ENCODE results near the gene ASTN2. TPM values are rescaled to one million over a fixed set of nuclear protein-coding genes. Genes with fewer than 3 reads are reported as not detected.
"Not testable (repeated sequence)": the region's sequence is repeated elsewhere in the genome, so short reads cannot be mapped to it uniquely, and the experiment has no call there.

ASTN2 gene
- total RNA-seq, 2 donors from 2014 or later = 16.8 to 31.3 TPM

GRCh38 chr9:116716438-116716837, 698.4 kb downstream of the ASTN2 start:
- DNase-seq (no peak), ATAC-seq (no peak)
- intact Hi-C loops (cut with DNase I) = no loop called here

GRCh38 chr9:116715751-116716150, 699.1 kb downstream of the ASTN2 start:
- ATAC-seq = no peak
- DNase-seq = no peak
- intact Hi-C loops (cut with DNase I) = no loop called here

- DNase-seq = no peak
- no peak for ATAC-seq
- intact Hi-C loops (cut with DNase I) = no loop called here
Observed at GRCh38 chr9:116713271-116713670, 701.6 kb downstream of the ASTN2 start.

- no peak for DNase-seq
- no peak for ATAC-seq
- intact Hi-C loops (cut with DNase I) = no loop called here
Observed at GRCh38 chr9:116712781-116713180, 702.1 kb downstream of the ASTN2 start.

DNA sequence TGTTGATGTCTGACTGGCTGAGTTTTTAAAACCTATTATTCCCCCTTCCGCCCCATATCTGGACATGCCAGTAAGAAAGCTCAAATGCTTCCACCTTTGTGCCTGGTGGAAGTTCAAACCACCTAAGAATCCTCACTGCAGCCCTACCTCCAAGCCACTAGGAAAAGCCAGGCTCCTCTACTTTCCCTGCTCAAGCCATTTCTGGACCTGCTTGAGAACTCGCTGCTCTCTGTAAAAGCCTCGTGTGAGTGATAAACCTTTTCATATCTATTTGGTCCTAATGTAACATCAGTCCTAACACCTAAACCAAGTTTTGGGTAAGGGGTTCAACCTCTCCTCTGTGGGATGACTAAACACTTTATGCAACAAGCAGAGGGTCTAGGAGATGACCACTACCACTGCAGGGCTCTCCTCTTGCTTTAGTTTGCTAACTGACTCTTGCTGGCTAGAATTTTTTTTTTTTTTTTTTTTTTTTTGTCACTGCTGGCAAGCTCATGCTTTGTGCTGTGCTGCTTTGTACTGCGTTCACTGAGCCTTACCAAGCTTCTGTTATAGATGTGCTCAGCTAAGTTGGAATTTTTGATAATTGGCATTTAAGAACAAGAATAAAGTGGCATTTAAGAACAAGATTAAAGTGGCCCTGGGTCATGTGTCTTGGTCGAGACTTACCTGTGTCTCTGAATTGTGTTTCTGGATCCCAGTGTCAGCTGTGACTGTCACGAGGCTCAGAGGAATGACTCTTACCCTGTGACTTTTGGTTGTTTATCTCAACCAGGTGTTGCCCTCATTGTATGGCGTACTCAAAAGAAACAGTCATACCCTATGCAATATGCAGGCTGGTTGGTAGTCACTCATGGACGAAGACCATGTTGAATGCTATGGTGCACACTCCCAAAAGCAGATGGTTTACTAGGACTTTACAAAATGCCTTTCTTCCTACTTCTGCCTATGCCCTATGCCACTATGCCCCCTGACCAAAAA, 708.3 kb downstream of the ASTN2 start:
- DNase-seq (no peak), ATAC-seq (no peak)
- intact Hi-C loops (cut with DNase I) = no loop called here

- no peak for ATAC-seq
- intact Hi-C loops (cut with DNase I) = no loop called here
- no peak for DNase-seq
Observed at GRCh38 chr9:116705531-116705930, 709.3 kb downstream of the ASTN2 start.

DNA sequence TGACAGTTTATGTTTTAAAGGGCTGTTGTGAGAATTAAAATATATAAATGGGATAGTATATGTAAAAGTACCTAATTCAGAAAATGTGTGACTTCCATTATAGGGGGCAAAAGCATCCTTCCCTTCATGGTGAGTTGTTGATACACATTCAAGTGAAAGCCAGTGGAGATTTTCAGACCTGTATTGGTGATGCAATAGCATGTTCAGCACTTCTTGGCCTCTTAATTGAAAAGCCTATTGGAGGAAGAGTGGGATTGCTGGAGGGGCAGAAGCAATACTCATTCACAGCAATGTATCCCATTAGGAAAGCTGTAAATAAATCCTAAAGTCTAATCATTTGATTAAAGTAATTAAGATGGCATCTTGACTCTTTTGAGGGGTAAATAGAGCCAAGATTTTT, 710.4 kb downstream of the ASTN2 start:
- ATAC-seq = no peak
- intact Hi-C loops (cut with DNase I) = no loop called here

DNA sequence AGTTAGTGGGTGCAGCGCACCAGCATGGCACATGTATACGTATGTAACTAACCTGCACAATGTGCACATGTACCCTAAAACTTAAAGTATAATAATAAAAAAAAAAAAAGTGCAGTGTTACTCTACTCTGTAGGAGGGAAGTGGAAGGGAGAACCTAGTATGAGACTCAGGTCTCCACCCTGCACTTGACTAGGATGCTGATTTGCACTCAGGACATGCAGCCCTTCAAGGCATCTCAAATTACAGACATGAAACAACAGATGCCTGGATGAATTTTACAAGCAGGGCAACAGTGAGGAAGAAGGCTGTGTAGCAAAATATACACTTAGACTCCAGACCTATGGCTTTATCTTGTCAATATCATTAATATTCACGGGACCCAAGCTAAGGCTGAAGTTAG, 711.2 kb downstream of the ASTN2 start:
- DNase-seq (no peak), ATAC-seq (no peak)
- intact Hi-C loops (cut with DNase I) = no loop called here

More for the DNA sequence above, 710.4 kb downstream of the ASTN2 start:
- DNase-seq = no peak

GRCh38 chr9:116701940-116702642, 712.8 kb downstream of the ASTN2 start:
- intact Hi-C loops (cut with DNase I) = no loop called here
- DNase-seq = no peak
- no peak for ATAC-seq

DNA sequence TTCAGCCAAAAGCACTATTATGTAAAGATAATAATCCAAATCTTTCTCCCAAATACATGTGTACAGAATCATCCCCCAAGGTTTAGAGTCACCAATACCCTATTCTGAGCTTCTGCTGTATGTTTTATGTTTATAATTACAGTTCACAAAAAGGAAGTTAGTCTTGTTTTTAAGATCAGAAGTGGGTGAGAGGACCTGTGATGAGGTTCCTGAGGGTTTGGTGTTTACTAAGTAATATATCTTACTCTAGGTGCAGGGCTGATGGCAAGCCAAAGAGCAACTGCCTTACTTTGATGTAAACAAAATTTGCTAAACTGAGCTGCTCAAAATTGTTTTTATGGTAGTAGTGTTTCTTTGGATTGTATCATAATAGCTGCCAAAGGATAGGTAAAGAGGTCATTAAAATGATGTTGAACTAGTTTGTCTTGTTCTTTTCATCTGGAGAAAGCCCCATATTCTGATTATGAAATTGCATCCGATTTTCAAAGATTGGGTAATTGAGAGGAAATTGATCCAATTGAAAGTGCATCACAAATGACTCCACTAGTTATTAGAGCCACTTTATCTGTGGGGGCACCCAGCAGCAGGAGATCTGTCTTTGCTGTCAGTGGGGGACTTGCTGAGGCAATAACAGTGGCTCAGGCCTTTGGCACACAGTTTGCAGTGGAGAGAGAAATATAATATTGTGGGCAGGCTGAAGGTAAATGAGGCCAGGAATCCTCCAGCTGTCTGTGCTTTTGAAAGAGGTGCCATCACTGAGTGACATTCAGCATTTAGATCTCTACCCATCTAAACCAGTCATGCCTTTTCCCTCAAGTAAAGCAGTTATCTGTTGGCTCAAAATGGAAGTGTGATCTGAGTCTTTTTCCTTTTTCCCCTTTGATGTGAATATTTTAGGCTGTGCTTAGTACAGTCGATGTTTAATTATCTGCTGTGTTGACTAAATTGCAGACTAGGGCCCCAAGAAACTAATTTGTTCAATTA, 713.7 kb downstream of the ASTN2 start:
- no peak for ATAC-seq

GRCh38 chr9:116700279-116700678, 714.6 kb downstream of the ASTN2 start:
- intact Hi-C loops (cut with DNase I) = no loop called here
- ATAC-seq = no peak
- no peak for DNase-seq

More for the DNA sequence above, 713.7 kb downstream of the ASTN2 start:
- no peak for DNase-seq
- intact Hi-C loops (cut with DNase I) = no loop called here

- no peak for DNase-seq
- intact Hi-C loops (cut with DNase I) = no loop called here
- ATAC-seq = no peak
Observed at GRCh38 chr9:116697887-116698286, 717.0 kb downstream of the ASTN2 start.

- ATAC-seq = no peak
- intact Hi-C loops (cut with DNase I) = no loop called here
- DNase-seq = no peak
Observed at GRCh38 chr9:116697362-116697761, 717.5 kb downstream of the ASTN2 start.

GRCh38 chr9:116695438-116695837, 719.4 kb downstream of the ASTN2 start:
- DNase-seq = no peak
- intact Hi-C loops (cut with DNase I) = no loop called here
- ATAC-seq = peak; percentile 19 to 55

DNA sequence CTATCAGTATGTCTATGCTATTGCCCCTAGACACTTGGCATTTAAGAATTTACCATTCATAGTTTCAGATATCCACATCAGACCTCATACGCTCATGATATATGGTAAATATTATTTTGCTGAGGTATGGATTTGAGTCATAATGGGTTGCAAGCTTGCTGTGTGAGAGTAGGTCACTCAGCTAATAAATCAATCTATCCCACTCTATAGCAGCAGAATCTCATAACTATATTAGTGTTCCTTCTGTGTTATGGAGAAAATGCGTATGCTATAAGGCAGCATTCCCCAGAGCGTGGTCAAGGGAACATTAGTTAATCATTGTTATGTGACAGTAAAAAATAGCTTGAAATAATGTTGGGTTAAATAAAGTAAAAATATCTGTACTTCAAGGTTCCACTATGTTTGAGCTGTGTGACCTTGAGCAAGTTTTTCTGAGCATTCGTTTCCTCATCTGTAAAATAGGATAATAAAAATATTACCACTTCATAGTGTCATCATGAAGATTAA, 720.0 kb downstream of the ASTN2 start:
- ATAC-seq (no peak), DNase-seq (no peak)
- intact Hi-C loops (cut with DNase I) = no loop called here

GRCh38 chr9:116693233-116693731, 721.6 kb downstream of the ASTN2 start:
- DNase-seq = no peak
- intact Hi-C loops (cut with DNase I) = no loop called here
- ATAC-seq = no peak

GRCh38 chr9:116692616-116693015, 722.2 kb downstream of the ASTN2 start:
- ATAC-seq (no peak), DNase-seq (no peak)
- intact Hi-C loops (cut with DNase I) = no loop called here

GRCh38 chr9:116691607-116692006, 723.2 kb downstream of the ASTN2 start:
- intact Hi-C loops (cut with DNase I) = no loop called here
- no peak for DNase-seq
- no peak for ATAC-seq

GRCh38 chr9:116690805-116691204, 724.1 kb downstream of the ASTN2 start:
- intact Hi-C loops (cut with DNase I); DNase-seq; ATAC-seq: not testable (repeated sequence)

Data from left cardiac atrium (tissue), 4 donors.